Adrenal gland (tissue), 12 donors: Measurements from ENCODE around the gene TNFRSF6B. TPM values are rescaled to one million over a fixed set of nuclear protein-coding genes. Genes with fewer than 3 reads are reported as not detected.

Experiments
- DNase-seq, 7 donors: peaks; one replicate each; pipeline ENCODE4 v3.0.0-alpha.2; 2019 to 2020
- H3K27ac ChIP-seq, 5 donors: fragments of 200-600 bp; sonication (generic) in 4 of 5; 1 replicate in 3 of 5; 2 replicates in 2 of 5; pipeline versions ENCODE4 v1.5.1 to v1.8.0; 2016 to 2020; ENCODE audit warnings: mild to moderate bottlenecking in 1 of 5
- H3K27me3 ChIP-seq: fragments of 200-600 bp; 2 replicates; pipeline ENCODE4 v1.8.0; 2021
- H3K36me3 ChIP-seq, 2 donors: fragments of 200-600 bp; replicated peaks in 1 of 2; 1 replicate in 1 of 2; 2 replicates in 1 of 2; pipeline versions ENCODE4 v1.5.1 to v1.8.0; 2018 to 2022
- H3K4me1 ChIP-seq, 2 donors: fragments of 200-600 bp; replicated peaks in 1 of 2; 1 replicate in 1 of 2; 2 replicates in 1 of 2; pipeline versions ENCODE4 v1.5.1 to v1.8.0; 2018 to 2021
- H3K4me3 ChIP-seq, 4 donors: fragments of 200-600 bp; sonication (generic) in 3 of 4; one replicate each; pipeline ENCODE4 v1.5.1; 2016 to 2018
- H3K9me3 ChIP-seq, 3 donors: fragments of 200-600 bp; sonication (generic) in 1 of 3; replicated peaks in 1 of 3; 1 replicate in 2 of 3; 2 replicates in 1 of 3; pipeline versions ENCODE4 v1.5.1 to v1.8.0; 2016 to 2021
- CTCF ChIP-seq, 6 experiments: fragments of 450-650 bp in 4 of 6; fragments of 200-600 bp in 2 of 6; sonication (generic) in 1 of 6; IDR thresholded peaks; 1 replicate in 5 of 6; 2 replicates in 1 of 6; pipeline versions ENCODE4 v1.5.1 to v1.8.0; 2016 to 2021; ENCODE audit warnings: antibody characterized with exemption in 6 of 6, mild to moderate bottlenecking in 2 of 6, moderate library complexity in 1 of 6
- POLR2A ChIP-seq, 2 donors: fragments of 450-650 bp; IDR thresholded peaks; one replicate each; pipeline ENCODE4 v1.6.1; 2017; ENCODE audit warnings: antibody characterized with exemption in 2 of 2, mild to moderate bottlenecking in 2 of 2, moderate library complexity in 1 of 2
- WGBS, 4 donors: extraction: QIAGEN DNeasy Blood & Tissue Kit in 2 of 4; methylation state at CpG; one replicate each; pipeline versions ENCODE4 v1.1.5 to v1.1.7; 2013 to 2017; 5-methylcytosine and 5-hydroxymethylcytosine counted together
- intact Hi-C, 2 donors: fragments of 100-400 bp; cut with DNase I; formaldehyde crosslinking; loops; one replicate each; pipeline versions ENCODE4 v1.14.1 to v1.15.0; 2022 to 2023
- polyA plus RNA-seq, 3 donors: library from polyadenylated mRNA; stranded (reverse); fragments of 200-250 nt in 2 of 3; fragments of 350-450 nt in 1 of 3; fragmentation: Illumina TruSeq in 1 of 3; extraction: RNeasy Lipid Tissue Mini Kit (QIAGEN cat#74804) in 1 of 3; gene quantifications; one replicate each; pipeline ENCODE4 v1.2.3, GENCODE V29; 2013 to 2014
- total RNA-seq, 9 donors: library from RNA; depleted of rRNA in 4 of 9; stranded (reverse); fragments of >200 nt in 4 of 9; fragments of 120-200 nt in 1 of 9; fragmentation: NEBNext Ultra II Directional in 1 of 9; extraction: Animal tissue kit (Norgen Biotek cat#: 25700) in 1 of 9; gene quantifications; one replicate each; pipeline versions ENCODE4 v1.1.0 to v1.2.4, GENCODE V29; 2013 to 2023
- donor health status: healthy with polysubstance abuse.
- donor health status: Bipolar disorder and iron deficiency.
- donor health status: DM: yes; HTN: yes; CAD: no.
- donor health status: DM: no; HTN: no; CAD: no.
- donor health status: DM: no; HTN: no; CAD: no.
- donor health status: DM: yes; HTN: yes; CAD: no.

TNFRSF6B gene
- total and polyA plus RNA-seq, 12 donors: 0.78 to 43.3 (median 3.2) TPM; not detected in 3

GRCh38 chr20:63740070-63740626, 43.7 kb downstream of the TNFRSF6B start:
- Histone ChIP-seq H3K36me3 (peaks cover 0 to 31% of the 10 kb centered on the region in 2 donors), H3K27ac (peak overlapping the region; percentile 45 to 94 (median 85)), H3K4me3 (peak overlapping the region in 2 of 4 donors; percentile 44 to 83), H3K4me1 (peaks cover 41 to 42% of the 10 kb centered on the region in 2 donors), H3K9me3 (no peaks in the 10 kb centered on the region), H3K27me3 (no peaks in the 10 kb centered on the region)
- TF ChIP-seq POLR2A (IDR thresholded peaks at IDR 0.05) (no peak), CTCF (IDR thresholded peaks at IDR 0.05) (no peak)
- peak in 6 of 7 donors; percentile 29 to 60 (median 43) for DNase-seq
- intact Hi-C loops: no loop called here
- 0 to 1% (median 0%) methylated on average over 3 to 80 of the region's 80 CpGs; no CpG with 5 or more reads in 1 of the 4 donors for WGBS, 4 donors

GRCh38 chr20:63740627-63741353, 44.3 kb downstream of the TNFRSF6B start:
- TF ChIP-seq CTCF (IDR thresholded peaks at IDR 0.05): peak in 5 of 6 experiments; percentile 9 to 53 (median 18)
- TF ChIP-seq POLR2A (IDR thresholded peaks at IDR 0.05): peak in 1 of 2 donors; percentile 81
- WGBS, 4 donors: 0 to 7% (median 2%) methylated on average over 3 to 29 of the region's 29 CpGs
- Histone ChIP-seq H3K27ac (peak overlapping the region; percentile 45 to 94 (median 85)), H3K9me3 (no peaks in the 10 kb centered on the region), H3K36me3 (peaks cover 0 to 28% of the 10 kb centered on the region in 2 donors), H3K4me1 (peaks cover 36 to 42% of the 10 kb centered on the region in 2 donors), H3K27me3 (no peaks in the 10 kb centered on the region), H3K4me3 (peak overlapping the region in 2 of 4 donors; percentile 44 to 83)
- peak; percentile 94 to 96 (median 96) for DNase-seq
- intact Hi-C loops: no loop called here

GRCh38 chr20:63741354-63741675, 44.9 kb downstream of the TNFRSF6B start:
- intact Hi-C loops: no loop called here
- H3K36me3 ChIP-seq: peaks cover 0 to 29% of the 10 kb centered on the region in 2 donors
- no peaks in the 10 kb centered on the region for H3K9me3 ChIP-seq
- no peak for TF ChIP-seq CTCF (IDR thresholded peaks at IDR 0.05)
- no peak for TF ChIP-seq POLR2A (IDR thresholded peaks at IDR 0.05)
- DNase-seq: no peak
- H3K4me3 ChIP-seq: peak overlapping the region in 2 of 4 donors; percentile 44 to 83
- WGBS, 4 donors: 12 to 26% (median 16%) methylated on average over 6 of the region's 6 CpGs; no CpG with 5 or more reads in 1 of the 4 donors
- peaks cover 36 to 42% of the 10 kb centered on the region in 2 donors for H3K4me1 ChIP-seq
- no peaks in the 10 kb centered on the region for H3K27me3 ChIP-seq
- peak overlapping the region; percentile 33 to 94 (median 85) for H3K27ac ChIP-seq

GRCh38 chr20:63741676-63742380, 45.4 kb downstream of the TNFRSF6B start:
- H3K9me3 ChIP-seq: no peaks in the 10 kb centered on the region
- peak overlapping the region in 1 of 4 donors; percentile 83 for H3K4me3 ChIP-seq
- H3K27ac ChIP-seq: peak overlapping the region; percentile 33 to 94 (median 85)
- H3K36me3 ChIP-seq: peaks cover 0 to 29% of the 10 kb centered on the region in 2 donors
- TF ChIP-seq POLR2A (IDR thresholded peaks at IDR 0.05): no peak
- no peak for TF ChIP-seq CTCF (IDR thresholded peaks at IDR 0.05)
- 34 to 68% (median 62%) methylated on average over 9 to 30 of the region's 30 CpGs for WGBS, 4 donors
- DNase-seq: peak in 4 of 7 donors; percentile 11 to 43 (median 34)
- intact Hi-C loops: no loop called here
- no peaks in the 10 kb centered on the region for H3K27me3 ChIP-seq
- H3K4me1 ChIP-seq: peaks cover 36 to 42% of the 10 kb centered on the region in 2 donors
